B cell (primary cell): Measurements from ENCODE around the gene PROB1. TPM values are rescaled to one million over a fixed set of nuclear protein-coding genes. Genes with fewer than 3 reads are reported as not detected.

ENCODE experiments used
- ATAC-seq: fragments of 200-7000 bp; cut with Tn5 transposase; one replicate; pipeline ENCODE4 v1.10.0; 2021; ENCODE audit warnings: low read depth, mild to moderate bottlenecking, moderate number of reproducible peaks, moderate library complexity
- CTCF ChIA-PET: fragments of 350-600 bp; sonication (Branson Sonifier 250); formaldehyde crosslinking; loops from one replicate; lab custom pipeline; 2021; ENCODE audit warnings: antibody characterized with exemption, inconsistent platforms; lab: Charles Lee
- POLR2A ChIA-PET: fragments of 350-600 bp; sonication (Branson Sonifier 250); formaldehyde crosslinking; loops from one replicate; lab custom pipeline; 2021; ENCODE audit warnings: antibody characterized with exemption; lab: Charles Lee
- DNase-seq: peaks from one replicate; pipeline ENCODE4 v3.0.0; 2013
- H2AFZ ChIP-seq: 2 replicates; pipeline ENCODE4 v1.6.1; 2012; ENCODE audit warnings: mild to moderate bottlenecking, low read depth, low read length; ENCODE audit not compliant: insufficient read depth, poor library complexity, severe bottlenecking
- H3K27ac ChIP-seq, 2 donors: 1 replicate in 1 of 2; 2 replicates in 1 of 2; pipeline ENCODE4 v1.5.1; 2012 to 2013; ENCODE audit warnings: low read length in 2 of 2, mild to moderate bottlenecking in 2 of 2, moderate library complexity in 1 of 2
- H3K27me3 ChIP-seq, 4 experiments: fragments of 200-600 bp in 1 of 4; sonication (generic) in 1 of 4; replicated peaks in 1 of 4; 1 replicate in 2 of 4; 2 replicates in 2 of 4; pipeline versions ENCODE4 v1.6.1 to v1.7.0; 2013 to 2016; ENCODE audit warnings: low read length in 3 of 4, mild to moderate bottlenecking in 2 of 4, mixed read lengths in 1 of 4, moderate library complexity in 1 of 4; ENCODE audit not compliant: insufficient read depth in 4 of 4, control insufficient read depth in 3 of 4; ENCODE audit errors: control extremely low read depth in 1 of 4
- H3K36me3 ChIP-seq, 2 experiments: replicated peaks in 1 of 2; 1 replicate in 1 of 2; 2 replicates in 1 of 2; pipeline versions ENCODE4 v1.6.1 to v1.7.1; 2013; ENCODE audit warnings: low read length in 1 of 2; ENCODE audit not compliant: insufficient read depth in 2 of 2, control insufficient read depth in 1 of 2; ENCODE audit errors: control extremely low read depth in 1 of 2, extremely low read depth in 1 of 2
- H3K4me1 ChIP-seq, 2 donors: fragments of 200-600 bp in 1 of 2; sonication (generic) in 1 of 2; 1 replicate in 1 of 2; 2 replicates in 1 of 2; pipeline versions ENCODE4 v1.5.1 to v1.6.1; 2013 to 2017; ENCODE audit warnings: low read length in 2 of 2; ENCODE audit not compliant: control insufficient read depth in 2 of 2, insufficient read depth in 2 of 2
- H3K4me2 ChIP-seq: replicated peaks from 2 replicates; pipeline ENCODE3; 2012; ENCODE audit warnings: mild to moderate bottlenecking, low read depth, low read length; ENCODE audit not compliant: poor library complexity, severe bottlenecking
- H3K4me3 ChIP-seq, 5 experiments: fragments of 200-600 bp in 1 of 5; sonication (generic) in 1 of 5; 1 replicate in 3 of 5; 2 replicates in 2 of 5; pipeline versions ENCODE4 v1.5.1 to v1.7.0; 2011 to 2016; ENCODE audit warnings: low read length in 4 of 5, mild to moderate bottlenecking in 4 of 5, low read depth in 2 of 5, control low read depth in 1 of 5, moderate library complexity in 1 of 5; ENCODE audit not compliant: insufficient read depth in 1 of 5; ENCODE audit errors: control extremely low read depth in 1 of 5, extremely low read depth in 1 of 5
- H3K79me2 ChIP-seq: fragments of 200-600 bp; sonication (generic); one replicate; pipeline ENCODE4 v1.6.0; 2016; ENCODE audit warnings: low read length; ENCODE audit not compliant: control insufficient read depth, insufficient read depth
- H3K9ac ChIP-seq: fragments of 200-600 bp; sonication (generic); 2 replicates; pipeline ENCODE4 v1.6.1; 2017; ENCODE audit warnings: mild to moderate bottlenecking, low read length, moderate library complexity
- H3K9me3 ChIP-seq, 3 donors: one replicate each; pipeline versions ENCODE4 v1.6.1 to v1.7.1; 2013; ENCODE audit warnings: low read length in 2 of 3; ENCODE audit not compliant: control insufficient read depth in 2 of 3, insufficient read depth in 1 of 3; ENCODE audit errors: control extremely low read depth in 1 of 3
- H4K20me1 ChIP-seq: 2 replicates; pipeline ENCODE4 v1.6.0; 2012; ENCODE audit warnings: mild to moderate bottlenecking, low read length; ENCODE audit not compliant: insufficient read depth, control insufficient read depth, poor library complexity, severe bottlenecking
- H3K27ac Mint-ChIP-seq: one replicate; pipeline ENCODE4 v1.8.0; 2021; ENCODE audit warnings: mixed read lengths
- H3K27me3 Mint-ChIP-seq: one replicate; pipeline ENCODE4 v1.8.0; 2021; ENCODE audit warnings: mixed read lengths
- H3K4me1 Mint-ChIP-seq: one replicate; pipeline ENCODE4 v1.8.0; 2021; ENCODE audit warnings: mixed read lengths
- H3K4me3 Mint-ChIP-seq: one replicate; pipeline ENCODE4 v1.8.0; 2021; ENCODE audit warnings: mixed read lengths
- H3K9me3 Mint-ChIP-seq: one replicate; pipeline ENCODE4 v1.8.0; 2022; ENCODE audit warnings: mixed read lengths; ENCODE audit not compliant: insufficient read depth
- CTCF ChIP-seq: fragments of 200-600 bp; IDR thresholded peaks from one replicate; pipeline ENCODE4 v1.8.0; 2022; ENCODE audit warnings: antibody characterized with exemption, mild to moderate bottlenecking
- EZH2 ChIP-seq: IDR thresholded peaks from 2 replicates; pipeline ENCODE4 v1.6.1; 2012; ENCODE audit warnings: borderline replicate concordance, low read depth, mild to moderate bottlenecking, moderate library complexity, low read length; ENCODE audit not compliant: insufficient read depth, poor library complexity, severe bottlenecking
- WGBS: methylation state at CpG from one replicate; pipeline ENCODE4 v1.1.5; 2013; ENCODE audit warnings: missing lambda C conversion rate; ENCODE audit not compliant: insufficient coverage; 5-methylcytosine and 5-hydroxymethylcytosine counted together
- intact Hi-C: fragments of 100-400 bp; cut with micrococcal nuclease; formaldehyde crosslinking; loops from one replicate; pipeline ENCODE4 v1.10.0; 2022
- polyA plus RNA-seq: library from polyadenylated mRNA; depleted of rRNA; stranded (reverse); fragments of >200 nt; gene quantifications from 2 replicates; pipeline ENCODE4 v1.2.3, GENCODE V29; 2012
- total RNA-seq, 2 donors: library from RNA; stranded (reverse); fragments of 120-200 nt in 1 of 2; gene quantifications; 1 replicate in 1 of 2; 2 replicates in 1 of 2; pipeline versions ENCODE4 v1.2.3 to v1.2.4, GENCODE V29; 2013 to 2022

Gene PROB1
- total and polyA plus RNA-seq, 2 donors (not counting 1 experiment from before 2014, with no cell fraction given): 1.2 to 3.7 TPM

GRCh38 chr5:139414581-139415130 is 19.8 kb upstream of the PROB1 start:
- H3K4me2 ChIP-seq: no peak overlapping the region
- no peaks in the 10 kb centered on the region for H3K27me3 Mint-ChIP-seq
- no peak for TF ChIP-seq EZH2
- TF ChIP-seq CTCF: no peak
- H3K27ac Mint-ChIP-seq: no peak overlapping the region
- intact Hi-C loops: no loop called here
- peaks cover 0 to 12% of the 10 kb centered on the region in 2 experiments for H3K36me3 ChIP-seq
- H3K79me2 ChIP-seq: no peaks in the 10 kb centered on the region
- H3K4me3 Mint-ChIP-seq: no peak overlapping the region
- no peak for ATAC-seq
- no peaks in the 10 kb centered on the region for H4K20me1 ChIP-seq
- WGBS: 93% methylated on average over 8 of the region's 9 CpGs
- H3K27ac ChIP-seq: no peak overlapping the region
- no peaks in the 10 kb centered on the region for H3K9me3 Mint-ChIP-seq
- no peaks in the 10 kb centered on the region for H3K4me1 Mint-ChIP-seq
- ChIA-PET POLR2A (no interaction called here), CTCF (interaction anchor here (1.9 kb wide), 1 partner anchor 8 kb away, joined by 8 read pairs; no protein-coding TSS in a partner anchor)
- no peak overlapping the region for H3K4me3 ChIP-seq
- H3K27me3 ChIP-seq: no peaks in the 10 kb centered on the region
- no peak overlapping the region for H3K9ac ChIP-seq
- no peak overlapping the region for H2AFZ ChIP-seq
- no peaks in the 10 kb centered on the region for H3K4me1 ChIP-seq
- no peaks in the 10 kb centered on the region for H3K9me3 ChIP-seq
- no peak for DNase-seq

DNA sequence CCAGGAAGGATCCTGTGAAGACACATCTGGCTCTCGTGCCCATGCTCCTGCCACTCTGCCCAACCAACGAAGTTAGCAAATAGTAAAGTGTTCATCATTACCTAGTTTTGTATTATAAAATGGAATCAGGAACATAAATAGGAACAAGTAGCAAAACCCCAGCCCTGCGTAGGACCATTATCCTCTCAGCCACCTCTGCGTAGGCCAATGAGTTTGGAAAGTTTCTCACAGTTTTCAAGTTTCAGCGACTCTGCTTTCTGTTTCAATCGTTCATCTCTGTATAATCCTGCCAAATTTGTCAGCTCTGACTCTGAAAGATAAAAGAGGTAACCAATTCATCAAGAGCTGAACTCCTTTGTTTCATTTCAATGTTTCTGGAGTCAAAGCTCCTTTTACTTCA is 19.1 kb upstream of the PROB1 start:
- WGBS: 82% methylated on average over 2 of the region's 6 CpGs
- no peak for ATAC-seq
- Histone ChIP-seq H3K9ac (no peak overlapping the region), H3K4me1 (no peaks in the 10 kb centered on the region), H3K36me3 (peaks cover 0 to 7% of the 10 kb centered on the region in 2 experiments), H3K27me3 (no peaks in the 10 kb centered on the region), H3K9me3 (no peaks in the 10 kb centered on the region), H3K4me3 (no peak overlapping the region), H3K79me2 (peaks cover 3% of the 10 kb centered on the region), H3K27ac (no peak overlapping the region), H2AFZ (no peak overlapping the region), H3K4me2 (no peak overlapping the region), H4K20me1 (no peaks in the 10 kb centered on the region)
- Mint-ChIP-seq H3K9me3 (no peaks in the 10 kb centered on the region), H3K27me3 (no peaks in the 10 kb centered on the region), H3K4me3 (no peak overlapping the region), H3K27ac (no peak overlapping the region), H3K4me1 (peaks cover 2% of the 10 kb centered on the region)
- CTCF ChIA-PET: interaction anchor here (1.9 kb wide), 1 partner anchor 9 kb away, joined by 8 read pairs; no protein-coding TSS in a partner anchor
- POLR2A ChIA-PET: no interaction called here
- DNase-seq: no peak
- intact Hi-C loops: no loop called here
- TF ChIP-seq EZH2: no peak
- TF ChIP-seq CTCF: no peak
